HL-60 (cell line): ENCODE measurements around the gene GALNS.

Experiments
- DNase-seq, 2 experiments: peaks; one replicate each; pipeline ENCODE4 v3.0.0-alpha.2; 2010 to 2020; ENCODE audit warnings: low read depth in 1 of 2, low spot score in 1 of 2
- H3K27ac ChIP-seq: fragments of 250-450 bp; sonication (Bioruptor Pico); replicated peaks from 2 replicates; pipeline ENCODE4 v1.5.1; 2020; ENCODE audit warnings: mild to moderate bottlenecking, moderate library complexity
- H3K27me3 ChIP-seq: fragments of 250-450 bp; sonication (Bioruptor Pico); 2 replicates; pipeline ENCODE4 v1.5.1; 2021; ENCODE audit warnings: mild to moderate bottlenecking, moderate library complexity; ENCODE audit not compliant: insufficient read depth, poor library complexity, severe bottlenecking
- H3K4me3 ChIP-seq: replicated peaks from 2 replicates; pipeline ENCODE4 v1.5.1; 2011; ENCODE audit warnings: mild to moderate bottlenecking, control low read depth, low read length; ENCODE audit not compliant: insufficient read depth
- CTCF ChIP-seq: IDR thresholded peaks from one replicate; pipeline ENCODE4 v1.5.1; 2011; ENCODE audit warnings: low read length, control low read depth, inconsistent platforms; ENCODE audit not compliant: insufficient read depth
- GABPA ChIP-seq: IDR thresholded peaks from 2 replicates; pipeline ENCODE4 v1.6.1; 2012; ENCODE audit warnings: low read depth
- POLR2AphosphoS5 ChIP-seq: IDR thresholded peaks from 2 replicates; pipeline ENCODE4 v1.6.1; 2012; ENCODE audit warnings: low read depth
- REST ChIP-seq: IDR thresholded peaks from 2 replicates; pipeline ENCODE4 v1.6.1; 2012; ENCODE audit warnings: low read depth; ENCODE audit not compliant: insufficient replicate concordance
- SPI1 ChIP-seq: IDR thresholded peaks from 2 replicates; pipeline ENCODE4 v1.6.1; 2012; ENCODE audit warnings: low read depth, mild to moderate bottlenecking, borderline replicate concordance

The GALNS gene

DNA sequence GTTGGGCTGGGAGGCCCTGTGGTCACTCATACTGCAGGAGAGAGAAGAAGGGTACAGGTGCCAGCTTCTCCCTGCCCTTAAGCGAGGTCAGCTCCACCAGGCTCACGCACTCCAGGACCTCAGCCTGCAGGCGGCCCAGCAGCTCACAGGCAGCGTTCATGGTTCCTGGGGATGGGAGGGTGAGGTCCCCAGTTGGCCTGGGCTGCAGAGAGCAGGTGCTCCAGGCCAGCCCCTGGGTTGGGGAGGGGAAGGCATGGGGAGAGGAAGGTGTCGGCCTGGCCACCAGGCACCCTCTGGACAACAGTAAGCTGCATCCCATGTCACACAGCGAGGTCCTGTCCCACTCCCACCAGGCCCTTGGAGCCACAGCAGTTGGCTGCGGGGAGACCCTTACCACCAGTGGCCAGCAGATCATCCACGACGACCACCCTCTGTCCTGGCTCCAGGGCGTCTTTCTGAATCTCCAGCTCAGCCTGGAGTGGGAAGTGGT, 47.0 kb downstream of the GALNS start:
- Histone ChIP-seq H3K27ac (peak overlapping the region; percentile 93), H3K27me3 (no peaks in the 10 kb centered on the region), H3K4me3 (peak overlapping the region; percentile 63)
- no peak for DNase-seq
- TF ChIP-seq SPI1 (no peak), POLR2AphosphoS5 (peak; percentile 73; the same call in 1 of the 2 replicates)

DNA sequence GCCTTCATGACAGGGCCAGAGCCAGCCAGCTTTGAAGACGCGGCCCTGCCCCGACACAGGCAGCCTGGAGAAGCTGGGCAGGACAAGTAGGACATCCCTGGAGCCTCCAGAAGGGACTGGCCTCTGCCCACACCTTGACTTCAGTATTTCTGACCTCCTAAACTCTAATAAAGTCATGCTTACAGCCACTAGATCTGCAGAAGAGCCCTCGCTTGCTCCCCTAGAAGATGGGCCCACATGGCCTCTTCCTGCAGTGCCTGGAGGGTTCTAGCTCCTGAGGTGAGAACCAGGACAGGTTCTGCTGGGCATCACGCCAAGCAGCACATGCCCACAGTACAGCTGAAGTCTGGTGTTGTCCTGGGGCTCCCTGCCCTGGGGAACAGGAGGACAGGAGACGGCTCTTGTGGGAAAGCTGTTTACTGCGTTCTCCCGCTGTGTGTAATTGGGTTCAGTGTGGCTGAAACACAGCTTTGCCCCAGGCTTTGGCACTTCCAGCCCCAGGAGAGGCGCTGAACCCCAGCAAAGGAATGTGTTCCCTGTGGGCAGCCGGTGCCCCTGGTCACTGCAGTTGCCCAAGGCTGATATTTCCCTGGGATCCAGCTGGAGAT, 47.6 kb downstream of the GALNS start:
- no peak overlapping the region for H3K4me3 ChIP-seq
- H3K27me3 ChIP-seq, result no peaks in the 10 kb centered on the region
- H3K27ac ChIP-seq, result peak overlapping the region; percentile 30; the same call in 1 of the 2 replicates
- DNase-seq, result peak in 1 of 2 experiments; percentile 35
- TF ChIP-seq CTCF (no peak), POLR2AphosphoS5 (peak; percentile 60)

DNA sequence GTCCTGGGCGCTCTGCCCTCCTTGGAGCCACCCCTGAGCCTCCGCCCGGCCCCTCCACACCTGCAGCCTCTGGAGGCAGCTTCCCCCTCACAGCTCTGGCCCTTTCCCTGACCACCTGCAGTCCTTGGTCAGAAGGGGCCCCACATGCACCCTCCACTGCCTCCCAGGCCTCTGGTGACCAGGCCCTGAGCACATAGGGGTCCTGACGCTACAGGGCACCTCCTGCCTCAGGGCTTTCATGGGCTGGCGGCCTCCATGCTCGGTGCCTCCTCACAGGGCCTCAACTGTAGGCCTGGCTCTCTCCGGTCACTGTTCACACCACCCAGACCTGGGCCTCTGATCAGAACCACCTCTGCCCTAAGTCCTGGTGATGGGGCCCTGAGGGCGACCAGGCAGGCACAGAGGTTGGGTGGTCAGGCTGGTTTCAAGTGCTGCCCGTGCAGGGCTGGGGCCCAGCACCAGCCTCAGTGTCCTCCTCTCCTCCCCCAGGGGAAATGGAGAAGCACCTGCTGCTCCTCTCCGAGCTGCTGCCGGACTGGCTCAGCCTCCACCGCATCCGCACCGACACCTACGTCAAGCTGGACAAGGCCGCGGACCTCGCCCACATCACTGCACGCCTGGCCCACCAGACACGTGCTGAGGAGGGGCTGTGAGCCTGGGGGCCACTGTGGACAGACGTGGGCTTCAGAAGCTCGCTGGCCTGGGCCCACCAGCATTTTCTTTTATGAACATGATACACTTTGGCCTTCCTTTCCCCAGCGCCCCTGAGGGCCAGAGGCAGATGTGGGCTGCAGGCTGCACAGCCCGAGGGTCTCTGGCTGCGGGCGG, 48.9 kb downstream of the GALNS start:
- TF ChIP-seq GABPA (no peak), CTCF (no peak), SPI1 (no peak), REST (no peak)
- Histone ChIP-seq H3K27ac (no peak overlapping the region), H3K4me3 (no peak overlapping the region), H3K27me3 (no peaks in the 10 kb centered on the region)
- no peak for DNase-seq

DNA sequence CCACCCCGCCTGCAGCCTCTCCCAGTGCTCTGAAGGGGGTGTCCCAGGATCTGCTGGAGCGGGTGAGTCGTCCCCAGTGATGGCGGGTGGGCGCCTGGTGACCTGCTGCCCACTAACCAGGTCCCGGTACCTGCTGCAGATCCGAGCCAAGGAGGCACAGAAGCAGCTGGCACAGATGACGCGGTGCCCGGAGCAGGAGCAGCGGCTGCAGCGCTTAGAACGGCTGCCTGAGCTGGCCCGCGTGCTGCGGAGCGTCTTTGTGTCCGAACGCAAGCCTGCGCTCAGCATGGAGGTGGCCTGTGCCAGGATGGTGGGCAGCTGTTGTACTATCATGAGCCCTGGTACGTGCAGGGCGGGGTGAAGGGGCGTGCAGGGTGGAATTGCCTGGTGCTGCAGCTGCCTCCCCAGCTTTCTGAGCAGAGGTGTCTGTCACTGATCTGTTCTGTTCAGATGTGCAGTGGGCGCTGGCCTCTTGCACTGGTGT, 49.6 kb downstream of the GALNS start:
- Histone ChIP-seq H3K27ac (no peak overlapping the region), H3K4me3 (no peak overlapping the region), H3K27me3 (no peaks in the 10 kb centered on the region)
- DNase-seq, result no peak
- TF ChIP-seq GABPA (no peak), REST (no peak), CTCF (no peak), SPI1 (no peak)
